Germinal center (tissue), 1 donor: ENCODE measurements around the gene SCML1.

ENCODE experiments used
- DNase-seq: peaks from one replicate; pipeline ENCODE4 v3.0.0; 2012; ENCODE audit warnings: mixed read lengths, low spot score

SCML1 gene

GRCh38 chrX:17736856-17737709 lies at the start of gene SCML1:
Gene SCML1 (plus strand): TSS chrX:17737493. CDS start chrX:17744187, 6,694 bp downstream.
- peak; percentile 83 for DNase-seq

GRCh38 chrX:17687648-17688047 lies 49.6 kb upstream of the SCML1 start:
- no peak for DNase-seq

- peak; percentile 2 for DNase-seq
Observed at GRCh38 chrX:17689971-17690409, 47.3 kb upstream of the SCML1 start.

- DNase-seq: no peak
Observed at GRCh38 chrX:17692709-17693346, 44.5 kb upstream of the SCML1 start.

- no peak for DNase-seq
Observed at GRCh38 chrX:17697191-17697590, 40.1 kb upstream of the SCML1 start.

GRCh38 chrX:17700976-17701375 lies 36.3 kb upstream of the SCML1 start:
- DNase-seq: no peak

- no peak for DNase-seq
Observed at GRCh38 chrX:17703201-17703600, 34.1 kb upstream of the SCML1 start.

GRCh38 chrX:17705211-17705610 lies 32.1 kb upstream of the SCML1 start:
- DNase-seq: no peak

GRCh38 chrX:17706676-17707075 lies 30.6 kb upstream of the SCML1 start:
- DNase-seq: no peak

GRCh38 chrX:17707731-17708130 lies 29.6 kb upstream of the SCML1 start:
- no peak for DNase-seq

GRCh38 chrX:17710871-17711301 lies 26.4 kb upstream of the SCML1 start:
- DNase-seq: no peak

- DNase-seq: no peak
Observed at GRCh38 chrX:17713288-17713687, 24.0 kb upstream of the SCML1 start.

- no peak for DNase-seq
Observed at GRCh38 chrX:17718649-17719165, 18.6 kb upstream of the SCML1 start.

GRCh38 chrX:17719711-17720110 lies 17.6 kb upstream of the SCML1 start:
- DNase-seq: no peak

- DNase-seq: no peak
Observed at GRCh38 chrX:17721715-17722114, 15.6 kb upstream of the SCML1 start.

- no peak for DNase-seq
Observed at GRCh38 chrX:17725181-17725580, 12.1 kb upstream of the SCML1 start.

- DNase-seq: no peak
Observed at GRCh38 chrX:17732138-17732783, 5.0 kb upstream of the SCML1 start.

GRCh38 chrX:17735406-17735805 lies 1.9 kb upstream of the SCML1 start:
- DNase-seq: no peak

GRCh38 chrX:17736478-17736855 lies 826 bp upstream of the SCML1 start:
- DNase-seq: no peak

- DNase-seq: peak; percentile 4
Observed at GRCh38 chrX:17737710-17737985, 355 bp downstream of the SCML1 start.

- no peak for DNase-seq
Observed at GRCh38 chrX:17737986-17738713, 857 bp downstream of the SCML1 start.
